Naive thymus-derived CD4-positive, alpha-beta T cell (primary cell): ENCODE measurements around the gene DMRT3. TPM values are rescaled to one million over a fixed set of nuclear protein-coding genes. Genes with fewer than 3 reads are reported as not detected.
A peak's percentile ranks its signal among the peaks of the same experiment; 100 is the strongest.
"Not testable (repeated sequence)": the region's sequence is repeated elsewhere in the genome, so short reads cannot be mapped to it uniquely, and the experiment has no call there.

ENCODE experiments used
- ATAC-seq: fragments of 150-1000 bp; cut with Tn5 transposase; 2 replicates; pipeline ENCODE4 v1.10.0; 2021; ENCODE audit warnings: mild to moderate bottlenecking, moderate library complexity
- CTCF ChIA-PET: fragments of 350-600 bp; sonication (Branson Sonifier 250); formaldehyde crosslinking; loops from one replicate; lab custom pipeline; 2021; ENCODE audit warnings: antibody characterized with exemption; lab: Charles Lee
- POLR2A ChIA-PET: fragments of 350-600 bp; sonication (Branson Sonifier 250); formaldehyde crosslinking; loops from one replicate; lab custom pipeline; 2021; ENCODE audit warnings: antibody characterized with exemption, inconsistent platforms; lab: Charles Lee
- DNase-seq, 9 donors: peaks; one replicate each; pipeline versions ENCODE4 v3.0.0 to v3.0.0-alpha.2; 2020 to 2022; ENCODE audit warnings: mixed read lengths in 1 of 9
- H3K27ac ChIP-seq: one replicate; pipeline ENCODE4 v1.7.0; 2013; ENCODE audit warnings: mild to moderate bottlenecking, low read depth, low read length, moderate library complexity
- H3K27me3 ChIP-seq, 2 donors: one replicate each; pipeline ENCODE4 v1.7.0; 2013; ENCODE audit warnings: low read length in 2 of 2, mild to moderate bottlenecking in 2 of 2, moderate library complexity in 2 of 2; ENCODE audit not compliant: control insufficient read depth in 2 of 2, insufficient read depth in 2 of 2
- H3K36me3 ChIP-seq, 3 experiments: 1 replicate in 2 of 3; 2 replicates in 1 of 3; pipeline ENCODE4 v1.7.0; 2013; ENCODE audit warnings: low read length in 3 of 3, mild to moderate bottlenecking in 3 of 3, moderate library complexity in 1 of 3; ENCODE audit not compliant: insufficient read depth in 3 of 3, control insufficient read depth in 2 of 3
- H3K4me1 ChIP-seq, 2 donors: one replicate each; pipeline ENCODE4 v1.7.0; 2013; ENCODE audit warnings: low read length in 2 of 2, mild to moderate bottlenecking in 2 of 2, moderate library complexity in 1 of 2; ENCODE audit not compliant: control insufficient read depth in 2 of 2, insufficient read depth in 2 of 2
- H3K4me3 ChIP-seq: 2 replicates; pipeline ENCODE4 v1.7.0; 2013; ENCODE audit warnings: mild to moderate bottlenecking, low read length
- H3K9me3 ChIP-seq, 3 experiments: 1 replicate in 2 of 3; 2 replicates in 1 of 3; pipeline ENCODE4 v1.7.0; 2013; ENCODE audit warnings: low read length in 3 of 3; ENCODE audit not compliant: control insufficient read depth in 2 of 3
- H3K27ac Mint-ChIP-seq, 9 donors: one replicate each; pipeline ENCODE4 v1.8.0; 2020 to 2022; ENCODE audit warnings: mixed read lengths in 9 of 9, mild to moderate bottlenecking in 8 of 9, moderate library complexity in 5 of 9, inconsistent platforms in 2 of 9
- H3K27me3 Mint-ChIP-seq, 5 donors: one replicate each; pipeline ENCODE4 v1.8.0; 2021 to 2022; ENCODE audit warnings: mixed read lengths in 5 of 5, mild to moderate bottlenecking in 1 of 5
- H3K36me3 Mint-ChIP-seq, 5 donors: one replicate each; pipeline ENCODE4 v1.8.0; 2020 to 2022; ENCODE audit warnings: mixed read lengths in 5 of 5, mild to moderate bottlenecking in 3 of 5, inconsistent platforms in 1 of 5
- H3K4me1 Mint-ChIP-seq, 7 donors: one replicate each; pipeline ENCODE4 v1.8.0; 2020 to 2022; ENCODE audit warnings: mixed read lengths in 7 of 7, mild to moderate bottlenecking in 3 of 7, inconsistent platforms in 1 of 7
- H3K4me3 Mint-ChIP-seq, 10 donors: one replicate each; pipeline ENCODE4 v1.8.0; 2020 to 2022; ENCODE audit warnings: mild to moderate bottlenecking in 10 of 10, mixed read lengths in 10 of 10, moderate library complexity in 6 of 10, inconsistent platforms in 2 of 10
- H3K9me3 Mint-ChIP-seq, 11 donors: one replicate each; pipeline ENCODE4 v1.8.0; 2020 to 2022; ENCODE audit warnings: mixed read lengths in 11 of 11, mild to moderate bottlenecking in 4 of 11, inconsistent platforms in 1 of 11, moderate library complexity in 1 of 11
- intact Hi-C, 2 donors: fragments of 100-400 bp; cut with micrococcal nuclease; formaldehyde crosslinking; loops; one replicate each; pipeline ENCODE4 v1.15.1; 2023
- polyA plus RNA-seq, 2 donors: library from polyadenylated mRNA; unstranded; fragments of 300-500 nt; fragmentation: Illumina TruSeq; gene quantifications; one replicate each; pipeline ENCODE4 v1.2.3, GENCODE V29; 2021
- total RNA-seq, 6 experiments: library from RNA in 5 of 6; stranded (reverse) in 5 of 6; gene quantifications; 1 replicate in 5 of 6; 2 replicates in 1 of 6; pipeline ENCODE4 v1.2.3 and lab custom pipeline; 2021 to 2026

DMRT3 gene
- total and polyA plus RNA-seq, 7 experiments from 2014 or later, result not detected

- intact Hi-C loops, CTCF ChIA-PET: not testable (repeated sequence)
These were observed 22.1 kb downstream of the DMRT3 start for GRCh38 chr9:998299-999110.

DNA sequence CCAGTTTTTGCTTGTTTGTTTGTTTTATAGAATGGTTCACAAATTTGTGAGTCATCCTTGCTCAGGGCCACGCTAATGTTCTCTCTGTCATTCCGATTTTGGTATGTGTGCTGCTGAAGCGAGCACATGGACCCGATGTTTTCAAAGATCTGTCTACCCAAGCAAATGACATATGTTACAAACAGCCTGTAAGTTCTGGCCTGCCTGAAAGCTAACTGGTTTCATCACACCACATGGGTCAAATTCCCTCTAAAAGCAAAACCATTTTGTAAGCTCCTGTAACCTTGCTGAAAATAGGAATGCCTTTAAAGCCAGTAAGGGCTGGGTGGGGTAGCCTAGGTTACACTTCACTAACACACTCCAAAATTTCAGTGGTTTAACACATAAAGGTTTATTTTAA is 25.4 kb downstream of the DMRT3 start:
- H3K9me3 Mint-ChIP-seq, result peaks cover 0 to 2% (median 0%) of the 10 kb centered on the region in 11 donors
- H3K4me1 Mint-ChIP-seq, result peaks cover 0 to 6% (median 1%) of the 10 kb centered on the region in 7 donors
- Histone ChIP-seq H3K9me3 (peaks cover 0 to 4% (median 0%) of the 10 kb centered on the region in 3 experiments), H3K4me3 (no peak overlapping the region), H3K36me3 (no peaks in the 10 kb centered on the region), H3K27me3 (no peaks in the 10 kb centered on the region), H3K27ac (no peak overlapping the region), H3K4me1 (no peaks in the 10 kb centered on the region)
- no peak overlapping the region for H3K4me3 Mint-ChIP-seq
- intact Hi-C loops, result no loop called here
- DNase-seq (no peak), ATAC-seq (no peak)
- peaks cover 3 to 25% (median 10%) of the 10 kb centered on the region in 5 donors for H3K27me3 Mint-ChIP-seq
- H3K27ac Mint-ChIP-seq, result peak overlapping the region in 1 of 9 donors; percentile 41
- POLR2A ChIA-PET, result no interaction called here
- CTCF ChIA-PET, result no interaction called here
- H3K36me3 Mint-ChIP-seq, result no peaks in the 10 kb centered on the region

More at GRCh38 chr9:998299-999110, 22.1 kb downstream of the DMRT3 start:
- DNase-seq, H3K36me3 ChIP-seq, H3K36me3 Mint-ChIP-seq, POLR2A ChIA-PET, H3K27me3 ChIP-seq, H3K9me3 ChIP-seq, H3K9me3 Mint-ChIP-seq, H3K4me3 ChIP-seq, ATAC-seq, H3K4me3 Mint-ChIP-seq, H3K4me1 Mint-ChIP-seq, H3K27ac ChIP-seq, H3K4me1 ChIP-seq, H3K27ac Mint-ChIP-seq: not testable (repeated sequence)
- H3K27me3 Mint-ChIP-seq, result peaks cover 0 to 13% (median 0%) of the 10 kb centered on the region in 5 donors

DNA sequence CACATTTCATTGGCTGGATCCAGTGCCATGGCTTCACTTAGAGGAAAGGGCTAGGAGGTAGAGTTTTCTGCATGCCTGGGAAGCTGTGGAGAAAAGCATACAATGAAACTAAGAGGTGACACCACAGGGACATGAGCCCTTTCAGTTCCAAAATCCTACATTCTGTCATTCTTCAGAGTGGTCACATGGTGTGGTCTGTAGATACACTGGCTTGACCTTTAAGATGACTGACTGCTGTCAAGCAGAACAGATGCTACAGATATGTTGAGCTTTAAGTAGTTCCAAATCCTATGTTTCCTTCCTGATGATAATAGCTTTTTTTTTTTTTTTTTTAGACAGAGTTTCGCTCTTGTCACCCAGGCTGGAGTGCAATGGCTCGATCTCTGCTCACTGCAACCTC is 26.2 kb downstream of the DMRT3 start:
- intact Hi-C loops, result no loop called here
- Histone ChIP-seq H3K36me3 (no peaks in the 10 kb centered on the region), H3K4me1 (no peaks in the 10 kb centered on the region), H3K4me3 (no peak overlapping the region), H3K9me3 (peaks cover 0 to 2% (median 0%) of the 10 kb centered on the region in 3 experiments), H3K27me3 (no peaks in the 10 kb centered on the region), H3K27ac (no peak overlapping the region)
- POLR2A ChIA-PET, result interaction anchor here (0.7 kb wide), 1 partner anchor 15 kb away, joined by 3 read pairs; no protein-coding TSS in a partner anchor
- CTCF ChIA-PET, result no interaction called here
- Mint-ChIP-seq H3K4me1 (peaks cover 0 to 6% (median 1%) of the 10 kb centered on the region in 7 donors), H3K36me3 (no peaks in the 10 kb centered on the region), H3K9me3 (peaks cover 0 to 2% (median 0%) of the 10 kb centered on the region in 11 donors), H3K4me3 (no peak overlapping the region), H3K27ac (no peak overlapping the region), H3K27me3 (peaks cover 3 to 34% (median 18%) of the 10 kb centered on the region in 5 donors)
- DNase-seq (no peak), ATAC-seq (no peak)

GRCh38 chr9:1005043-1005667 is 28.7 kb downstream of the DMRT3 start:
- H3K4me1 ChIP-seq, result no peaks in the 10 kb centered on the region
- Mint-ChIP-seq H3K27ac (no peak overlapping the region), H3K4me1 (peaks cover 0 to 10% (median 0%) of the 10 kb centered on the region in 7 donors), H3K9me3 (no peaks in the 10 kb centered on the region), H3K27me3 (peaks cover 13 to 39% (median 38%) of the 10 kb centered on the region in 5 donors), H3K4me3 (no peak overlapping the region), H3K36me3 (no peaks in the 10 kb centered on the region)
- no peaks in the 10 kb centered on the region for H3K9me3 ChIP-seq
- no peak overlapping the region for H3K4me3 ChIP-seq
- ATAC-seq, result peak; percentile 55
- CTCF ChIA-PET, result interaction anchor here (0.5 to 0.8 kb wide), 2 partner anchors 18 to 31 kb away, joined by 3 read pairs; no protein-coding TSS in a partner anchor
- no peak overlapping the region for H3K27ac ChIP-seq
- peak in 2 of 9 donors; percentile 10 to 11 for DNase-seq
- no peaks in the 10 kb centered on the region for H3K36me3 ChIP-seq
- intact Hi-C loops, result loop anchor here (1.0 to 5.0 kb wide), 2 partner anchors 111 to 618 kb away; no protein-coding TSS in a partner anchor
- H3K27me3 ChIP-seq, result no peaks in the 10 kb centered on the region
- POLR2A ChIA-PET, result interaction anchor here (0.6 kb wide), 1 partner anchor 396 kb away, joined by 6 read pairs; no protein-coding TSS in a partner anchor

DNA sequence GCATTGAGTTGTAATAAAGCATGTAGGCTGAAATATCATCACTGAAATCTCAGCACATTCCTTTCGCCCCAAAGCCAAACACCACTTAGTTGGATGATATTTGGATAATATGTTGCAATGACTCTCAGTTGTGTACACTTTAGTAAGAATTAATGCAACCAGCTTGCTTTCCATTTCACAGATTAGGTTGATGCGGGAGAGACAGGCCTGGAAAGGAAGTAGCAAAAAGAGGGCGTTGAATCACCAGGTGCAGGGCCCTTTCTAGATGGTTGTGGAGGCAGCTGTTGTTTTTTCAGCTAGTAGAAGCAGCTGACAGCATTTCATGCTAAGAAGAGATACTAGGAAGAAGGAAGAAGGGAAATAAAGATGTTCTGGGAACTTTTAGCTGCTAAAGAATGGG is 30.9 kb downstream of the DMRT3 start:
- Mint-ChIP-seq H3K36me3 (no peaks in the 10 kb centered on the region), H3K9me3 (no peaks in the 10 kb centered on the region), H3K4me1 (peaks cover 0 to 10% (median 0%) of the 10 kb centered on the region in 7 donors), H3K27me3 (peaks cover 13 to 43% (median 34%) of the 10 kb centered on the region in 5 donors), H3K4me3 (no peak overlapping the region), H3K27ac (no peak overlapping the region)
- Histone ChIP-seq H3K27ac (no peak overlapping the region), H3K36me3 (no peaks in the 10 kb centered on the region), H3K4me1 (no peaks in the 10 kb centered on the region), H3K27me3 (no peaks in the 10 kb centered on the region), H3K9me3 (no peaks in the 10 kb centered on the region), H3K4me3 (no peak overlapping the region)
- ChIA-PET POLR2A (no interaction called here), CTCF (no interaction called here)
- no peak for ATAC-seq
- intact Hi-C loops, result loop anchor here in 1 of 2 donors (5.0 kb wide), 1 partner anchor 620 kb away; no protein-coding TSS in a partner anchor
- DNase-seq, result no peak

- Histone ChIP-seq H3K4me1 (no peaks in the 10 kb centered on the region), H3K27ac (no peak overlapping the region), H3K27me3 (no peaks in the 10 kb centered on the region), H3K4me3 (no peak overlapping the region), H3K9me3 (no peaks in the 10 kb centered on the region), H3K36me3 (no peaks in the 10 kb centered on the region)
- DNase-seq (no peak), ATAC-seq (no peak)
- intact Hi-C loops, result loop anchor here (2.0 to 5.0 kb wide), 2 partner anchors 395 to 621 kb away; no protein-coding TSS in a partner anchor
- POLR2A ChIA-PET, result no interaction called here
- Mint-ChIP-seq H3K9me3 (no peaks in the 10 kb centered on the region), H3K36me3 (no peaks in the 10 kb centered on the region), H3K4me3 (no peak overlapping the region), H3K4me1 (peaks cover 0 to 10% (median 0%) of the 10 kb centered on the region in 7 donors), H3K27me3 (peaks cover 15 to 43% (median 34%) of the 10 kb centered on the region in 5 donors), H3K27ac (peak overlapping the region in 1 of 9 donors; percentile 52)
- CTCF ChIA-PET, result no interaction called here
These were observed 31.8 kb downstream of the DMRT3 start for GRCh38 chr9:1008216-1008615.
